ENCODE results near the gene ZNF12. TPM values are rescaled to one million over a fixed set of nuclear protein-coding genes. Genes with fewer than 3 reads are reported as not detected.

The ZNF12 gene
- total RNA-seq, 1 experiment from 2014 or later = 32.4 TPM

DNA sequence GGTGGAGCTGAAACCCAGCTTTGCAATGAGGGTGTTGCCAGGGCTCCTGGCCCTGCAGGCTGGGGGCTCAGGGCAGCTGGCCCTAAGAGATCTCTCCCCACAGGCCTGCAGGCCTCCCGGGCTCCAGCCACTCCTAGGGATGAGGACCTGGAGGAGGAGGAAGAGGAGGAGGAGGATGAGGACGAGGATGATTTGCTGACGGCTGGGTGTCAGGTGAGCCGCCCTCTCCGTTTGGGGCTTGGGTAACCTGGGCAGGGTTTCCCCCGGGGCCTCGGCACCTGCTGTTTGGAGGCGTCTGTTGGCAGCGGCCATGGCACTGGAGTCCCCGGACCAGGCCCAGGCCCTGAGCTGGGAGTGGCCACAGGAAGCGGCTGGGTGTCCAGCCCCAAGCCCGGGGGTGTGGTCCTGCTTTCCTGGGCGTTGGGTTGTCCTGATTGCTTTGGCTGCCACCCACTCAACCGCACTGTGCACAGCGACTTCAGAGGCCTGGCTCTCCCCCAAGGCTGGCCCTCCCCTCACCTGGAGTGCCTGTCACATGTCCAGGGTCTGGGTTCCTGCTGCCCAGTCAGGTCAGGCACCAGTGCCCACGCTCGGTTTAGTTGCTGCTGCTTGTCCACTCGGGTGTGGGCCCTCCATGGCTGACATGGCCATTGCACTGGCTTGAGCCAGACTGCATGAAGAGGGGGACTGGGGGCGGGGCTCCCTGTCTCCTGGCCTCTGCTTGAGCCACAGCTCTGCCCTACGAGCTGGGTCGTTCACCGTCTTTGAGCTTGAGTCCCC is 63.7 kb downstream of the ZNF12 start:
- Mint-ChIP-seq H3K36me3 (ENCODE audit: insufficient read depth, unreplicated experiment) (peaks cover 81% of the 10 kb centered on the region), H3K27me3 (ENCODE audit: unreplicated experiment) (no peaks in the 10 kb centered on the region), H3K4me1 (ENCODE audit: low read depth, unreplicated experiment) (peaks cover 15% of the 10 kb centered on the region), H3K4me3 (ENCODE audit: low read depth, unreplicated experiment) (no peak overlapping the region), H3K27ac (ENCODE audit: unreplicated experiment) (no peak overlapping the region), H3K9me3 (ENCODE audit: low read depth, unreplicated experiment) (peaks cover under 1% of the 10 kb centered on the region)
- intact Hi-C loops (cut with micrococcal nuclease; ENCODE audit: unreplicated experiment) = no loop called here
- DNase-seq = no peak
- TF ChIP-seq, protein P1, sequence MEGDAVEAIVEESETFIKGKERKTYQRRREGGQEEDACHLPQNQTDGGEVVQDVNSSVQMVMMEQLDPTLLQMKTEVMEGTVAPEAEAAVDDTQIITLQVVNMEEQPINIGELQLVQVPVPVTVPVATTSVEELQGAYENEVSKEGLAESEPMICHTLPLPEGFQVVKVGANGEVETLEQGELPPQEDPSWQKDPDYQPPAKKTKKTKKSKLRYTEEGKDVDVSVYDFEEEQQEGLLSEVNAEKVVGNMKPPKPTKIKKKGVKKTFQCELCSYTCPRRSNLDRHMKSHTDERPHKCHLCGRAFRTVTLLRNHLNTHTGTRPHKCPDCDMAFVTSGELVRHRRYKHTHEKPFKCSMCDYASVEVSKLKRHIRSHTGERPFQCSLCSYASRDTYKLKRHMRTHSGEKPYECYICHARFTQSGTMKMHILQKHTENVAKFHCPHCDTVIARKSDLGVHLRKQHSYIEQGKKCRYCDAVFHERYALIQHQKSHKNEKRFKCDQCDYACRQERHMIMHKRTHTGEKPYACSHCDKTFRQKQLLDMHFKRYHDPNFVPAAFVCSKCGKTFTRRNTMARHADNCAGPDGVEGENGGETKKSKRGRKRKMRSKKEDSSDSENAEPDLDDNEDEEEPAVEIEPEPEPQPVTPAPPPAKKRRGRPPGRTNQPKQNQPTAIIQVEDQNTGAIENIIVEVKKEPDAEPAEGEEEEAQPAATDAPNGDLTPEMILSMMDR (IDR thresholded peaks at IDR 0.05; ENCODE audit: unreplicated experiment) = no peak
- no TSS peak for BruUV-seq (replicated peaks)
- CTCF ChIA-PET = no interaction called here

DNA sequence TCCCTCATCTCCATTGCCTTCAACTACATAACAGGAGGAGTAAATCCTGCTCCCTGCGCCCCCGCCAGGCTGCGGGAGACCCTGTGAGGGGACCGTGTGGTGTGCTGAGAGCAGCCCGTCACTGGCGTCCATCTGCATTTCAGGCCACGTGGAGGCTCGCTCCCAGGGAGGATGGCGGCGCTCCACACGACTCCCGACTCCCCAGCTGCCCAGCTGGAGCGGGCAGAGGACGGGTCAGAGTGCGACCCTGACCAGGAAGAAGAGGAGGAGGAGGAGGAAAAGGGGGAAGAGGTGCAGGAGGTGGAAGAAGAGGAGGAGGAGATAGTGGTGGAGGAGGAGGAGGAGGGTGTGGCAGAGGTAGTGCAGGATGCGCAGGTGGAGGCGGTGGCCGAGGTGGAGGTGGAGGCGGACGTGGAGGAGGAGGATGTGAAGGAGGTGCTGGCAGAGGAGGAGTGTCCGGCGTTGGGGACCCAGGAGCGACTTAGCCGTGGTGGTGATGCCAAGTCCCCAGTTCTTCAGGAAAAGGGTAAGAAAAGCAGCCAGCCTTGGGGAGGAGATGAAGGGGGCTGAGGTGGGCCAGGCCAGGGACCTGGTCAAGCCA is 64.4 kb downstream of the ZNF12 start:
- CTCF ChIA-PET = no interaction called here
- BruUV-seq (replicated peaks) = no TSS peak
- no peaks in the 10 kb centered on the region for H3K27me3 Mint-ChIP-seq (ENCODE audit: unreplicated experiment)
- TF ChIP-seq, protein P1 (IDR thresholded peaks at IDR 0.05; ENCODE audit: unreplicated experiment) = no peak
- no peaks in the 10 kb centered on the region for H3K9me3 Mint-ChIP-seq (ENCODE audit: low read depth, unreplicated experiment)
- H3K27ac Mint-ChIP-seq (ENCODE audit: unreplicated experiment) = no peak overlapping the region
- intact Hi-C loops (cut with micrococcal nuclease; ENCODE audit: unreplicated experiment) = no loop called here
- peaks cover 81% of the 10 kb centered on the region for H3K36me3 Mint-ChIP-seq (ENCODE audit: insufficient read depth, unreplicated experiment)
- H3K4me1 Mint-ChIP-seq (ENCODE audit: low read depth, unreplicated experiment) = peaks cover 18% of the 10 kb centered on the region
- no peak for DNase-seq
- H3K4me3 Mint-ChIP-seq (ENCODE audit: low read depth, unreplicated experiment) = no peak overlapping the region

DNA sequence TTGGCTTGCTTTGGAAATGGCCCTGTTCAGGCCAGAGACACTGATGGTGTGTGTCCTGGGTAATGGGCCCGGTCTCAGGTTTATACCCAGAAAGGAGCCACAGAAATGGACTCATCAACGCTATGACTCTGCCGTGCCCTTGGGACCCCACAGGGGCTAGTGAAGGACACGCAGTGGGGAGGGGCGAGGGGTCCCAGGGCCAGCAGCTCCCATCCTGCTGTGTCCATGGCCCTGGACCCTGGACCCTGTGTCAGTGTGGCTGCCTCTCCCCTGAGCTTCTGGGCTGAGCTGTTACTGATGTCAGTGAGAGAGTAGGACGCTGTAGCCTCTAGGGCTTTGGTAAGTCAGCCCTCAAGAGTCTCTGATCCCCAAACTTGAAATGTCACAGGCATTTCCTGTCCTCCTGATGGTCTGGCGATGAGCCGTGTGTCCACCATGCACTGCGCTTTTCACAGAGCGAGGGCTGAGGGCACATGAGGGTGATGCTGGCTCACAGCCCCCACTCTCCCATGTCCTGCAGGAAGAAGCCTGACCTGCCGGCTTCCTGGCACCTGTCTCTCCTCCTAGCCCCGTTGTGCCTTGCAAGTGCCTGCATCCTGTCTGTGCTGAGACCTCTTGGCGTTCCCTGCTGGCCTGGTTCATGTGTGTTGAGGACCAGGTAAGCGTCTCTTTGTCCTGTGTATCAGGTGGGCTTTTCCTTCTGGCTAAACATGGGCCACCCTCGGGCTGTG is 65.3 kb downstream of the ZNF12 start:
- Mint-ChIP-seq H3K4me3 (ENCODE audit: low read depth, unreplicated experiment) (no peak overlapping the region), H3K4me1 (ENCODE audit: low read depth, unreplicated experiment) (peaks cover 18% of the 10 kb centered on the region), H3K27me3 (ENCODE audit: unreplicated experiment) (no peaks in the 10 kb centered on the region), H3K27ac (ENCODE audit: unreplicated experiment) (no peak overlapping the region), H3K9me3 (ENCODE audit: low read depth, unreplicated experiment) (no peaks in the 10 kb centered on the region), H3K36me3 (ENCODE audit: insufficient read depth, unreplicated experiment) (peaks cover 77% of the 10 kb centered on the region)
- TF ChIP-seq, protein P1 (IDR thresholded peaks at IDR 0.05; ENCODE audit: unreplicated experiment) = no peak
- intact Hi-C loops (cut with micrococcal nuclease; ENCODE audit: unreplicated experiment) = no loop called here
- CTCF ChIA-PET = no interaction called here
- no TSS peak for BruUV-seq (replicated peaks)
- no peak for DNase-seq

DNA sequence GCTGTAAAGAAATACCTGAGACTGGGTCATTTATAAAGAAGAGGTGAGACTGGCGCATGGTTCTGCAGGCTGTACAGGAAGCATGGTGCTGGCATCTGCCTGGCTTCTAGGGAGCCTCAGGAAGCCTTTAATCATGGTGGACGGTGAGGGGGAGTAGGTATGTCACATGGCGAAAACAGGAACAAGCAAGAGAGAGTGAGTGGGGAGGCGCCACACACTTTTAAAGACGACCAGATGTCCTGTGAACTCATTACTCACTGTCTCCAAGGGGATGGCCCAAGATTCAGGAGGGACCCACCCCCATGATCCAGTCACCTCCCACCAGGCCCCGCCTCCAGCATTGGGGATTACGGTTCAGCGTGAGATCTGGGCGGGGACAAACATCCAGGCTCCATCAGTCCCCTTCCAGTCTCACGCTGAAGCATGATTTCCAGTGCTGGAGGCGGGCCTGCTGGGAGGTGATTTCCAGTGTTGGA is 66.5 kb downstream of the ZNF12 start:
- Mint-ChIP-seq H3K27me3 (ENCODE audit: unreplicated experiment) (no peaks in the 10 kb centered on the region), H3K4me3 (ENCODE audit: low read depth, unreplicated experiment) (no peak overlapping the region), H3K9me3 (ENCODE audit: low read depth, unreplicated experiment) (no peaks in the 10 kb centered on the region), H3K36me3 (ENCODE audit: insufficient read depth, unreplicated experiment) (peaks cover 74% of the 10 kb centered on the region), H3K27ac (ENCODE audit: unreplicated experiment) (no peak overlapping the region), H3K4me1 (ENCODE audit: low read depth, unreplicated experiment) (peaks cover 18% of the 10 kb centered on the region)
- TF ChIP-seq, protein P1 (IDR thresholded peaks at IDR 0.05; ENCODE audit: unreplicated experiment) = no peak
- CTCF ChIA-PET = no interaction called here
- DNase-seq = no peak
- intact Hi-C loops (cut with micrococcal nuclease; ENCODE audit: unreplicated experiment) = no loop called here
- BruUV-seq (replicated peaks) = no TSS peak

Measured in Calu3 (cell line).